ENCODE data around the gene SLK.

- TF ChIP-seq CTCF (IDR thresholded peaks at IDR 0.05; ENCODE audit: insufficient read depth, low read depth, low read length) (no peak), EZH2 (IDR thresholded peaks at IDR 0.05; ENCODE audit: insufficient read depth, low read length) (no peak)
These were observed 7.9 kb upstream of the SLK start for GRCh38 chr10:103958996-103959395.
